ENCODE data around the gene NCK2.

GRCh38 chr2:105751272-105751671 lies 6.6 kb downstream of the NCK2 start:
- TF ChIP-seq EZH2 (IDR thresholded peaks at IDR 0.05; ENCODE audit: borderline replicate concordance, low read length) (no peak), CTCF (conservative IDR thresholded peaks at IDR 0.05 in 1 of 2, IDR thresholded peaks at IDR 0.05 in 1 of 2; ENCODE audit: extremely low read depth in 1 of 2, insufficient read depth in 1 of 2, low read depth in 1 of 2, low read length in 2 of 2) (no peak)
